Activated CD8-positive, alpha-beta T cell treated with anti-CD3 and anti-CD28 coated beads for 36 hours (primary cell): Measurements from ENCODE around the gene UGT1A1. TPM values are rescaled to one million over a fixed set of nuclear protein-coding genes. Genes with fewer than 3 reads are reported as not detected.

ENCODE experiments used
- ATAC-seq: fragments of 200-7000 bp; cut with Tn5 transposase; one replicate; pipeline ENCODE4 v1.10.0; 2021; ENCODE audit warnings: mild to moderate bottlenecking, moderate library complexity
- CTCF ChIA-PET: fragments of 350-600 bp; sonication (Branson Sonifier 250); formaldehyde crosslinking; loops from one replicate; lab custom pipeline; 2021; ENCODE audit warnings: antibody characterized with exemption; lab: Charles Lee
- POLR2A ChIA-PET: fragments of 350-600 bp; sonication (Branson Sonifier 250); formaldehyde crosslinking; loops from one replicate; lab custom pipeline; 2021; ENCODE audit warnings: antibody characterized with exemption; lab: Charles Lee
- DNase-seq: peaks from one replicate; pipeline ENCODE4 v3.0.0-alpha.2; 2020
- H3K27ac Mint-ChIP-seq: one replicate; pipeline ENCODE4 v1.8.0; 2021; ENCODE audit warnings: mild to moderate bottlenecking, mixed read lengths
- H3K27me3 Mint-ChIP-seq: one replicate; pipeline ENCODE4 v1.8.0; 2021; ENCODE audit warnings: mixed read lengths
- H3K36me3 Mint-ChIP-seq: one replicate; pipeline ENCODE4 v1.8.0; 2021; ENCODE audit warnings: low read depth, mixed read lengths
- H3K4me1 Mint-ChIP-seq: one replicate; pipeline ENCODE4 v1.8.0; 2021; ENCODE audit warnings: low read depth, mixed read lengths
- H3K4me3 Mint-ChIP-seq: one replicate; pipeline ENCODE4 v1.8.0; 2021; ENCODE audit warnings: mild to moderate bottlenecking, moderate library complexity, mixed read lengths
- H3K9me3 Mint-ChIP-seq: one replicate; pipeline ENCODE4 v1.8.0; 2021; ENCODE audit warnings: mixed read lengths
- CTCF ChIP-seq: fragments of 200-600 bp; IDR thresholded peaks from one replicate; pipeline ENCODE4 v1.8.0; 2022; ENCODE audit warnings: antibody characterized with exemption, mild to moderate bottlenecking
- intact Hi-C: fragments of 100-400 bp; cut with micrococcal nuclease; formaldehyde crosslinking; loops from one replicate; pipeline ENCODE4 v1.10.0; 2022
- total RNA-seq, 2 experiments: library from RNA; stranded (reverse); gene quantifications; one replicate each; pipeline ENCODE4 v1.2.3, GENCODE V29; 2021

The UGT1A1 gene
- total RNA-seq, 2 experiments from 2014 or later = not detected

- CTCF ChIA-PET = no interaction called here
- no peaks in the 10 kb centered on the region for H3K36me3 Mint-ChIP-seq
- H3K27me3 Mint-ChIP-seq = peaks cover 17% of the 10 kb centered on the region
- POLR2A ChIA-PET = no interaction called here
- peaks cover 4% of the 10 kb centered on the region for H3K9me3 Mint-ChIP-seq
- no peak overlapping the region for H3K27ac Mint-ChIP-seq
- no peak overlapping the region for H3K4me3 Mint-ChIP-seq
- intact Hi-C loops = no loop called here
- ATAC-seq (no peak), DNase-seq (no peak)
- TF ChIP-seq CTCF = no peak
- no peaks in the 10 kb centered on the region for H3K4me1 Mint-ChIP-seq
These were observed 19.7 kb downstream of the UGT1A1 start for GRCh38 chr2:233779722-233780121.

- intact Hi-C loops = no loop called here
- no peak overlapping the region for H3K27ac Mint-ChIP-seq
- peaks cover 4% of the 10 kb centered on the region for H3K9me3 Mint-ChIP-seq
- peaks cover 17% of the 10 kb centered on the region for H3K27me3 Mint-ChIP-seq
- ATAC-seq (no peak), DNase-seq (no peak)
- POLR2A ChIA-PET = no interaction called here
- no peak for TF ChIP-seq CTCF
- CTCF ChIA-PET = no interaction called here
- H3K36me3 Mint-ChIP-seq = peaks cover 3% of the 10 kb centered on the region
- H3K4me1 Mint-ChIP-seq = no peaks in the 10 kb centered on the region
- H3K4me3 Mint-ChIP-seq = no peak overlapping the region
These were observed 20.7 kb downstream of the UGT1A1 start for GRCh38 chr2:233780771-233781170.

- ATAC-seq = no peak
- POLR2A ChIA-PET = no interaction called here
- no peak for TF ChIP-seq CTCF
- no peak for DNase-seq
- Mint-ChIP-seq H3K27ac (no peak overlapping the region), H3K36me3 (peaks cover 3% of the 10 kb centered on the region), H3K4me3 (no peak overlapping the region), H3K9me3 (peaks cover 3% of the 10 kb centered on the region), H3K4me1 (no peaks in the 10 kb centered on the region), H3K27me3 (peaks cover 4% of the 10 kb centered on the region)
- intact Hi-C loops = no loop called here
- CTCF ChIA-PET = no interaction called here
These were observed 29.5 kb downstream of the UGT1A1 start for GRCh38 chr2:233789554-233789953.

GRCh38 chr2:233791151-233791882 is 31.2 kb downstream of the UGT1A1 start:
- Mint-ChIP-seq H3K4me3 (no peak overlapping the region), H3K9me3 (peaks cover 2% of the 10 kb centered on the region), H3K27me3 (no peaks in the 10 kb centered on the region), H3K27ac (no peak overlapping the region), H3K36me3 (no peaks in the 10 kb centered on the region), H3K4me1 (no peaks in the 10 kb centered on the region)
- TF ChIP-seq CTCF = no peak
- CTCF ChIA-PET = no interaction called here
- POLR2A ChIA-PET = no interaction called here
- intact Hi-C loops = no loop called here
- ATAC-seq (no peak), DNase-seq (no peak)

GRCh38 chr2:233791883-233792329 is 31.8 kb downstream of the UGT1A1 start:
- no peaks in the 10 kb centered on the region for H3K27me3 Mint-ChIP-seq
- ChIA-PET CTCF (no interaction called here), POLR2A (no interaction called here)
- no peak overlapping the region for H3K27ac Mint-ChIP-seq
- H3K9me3 Mint-ChIP-seq = no peaks in the 10 kb centered on the region
- no peaks in the 10 kb centered on the region for H3K4me1 Mint-ChIP-seq
- no peak for ATAC-seq
- intact Hi-C loops = no loop called here
- no peaks in the 10 kb centered on the region for H3K36me3 Mint-ChIP-seq
- DNase-seq = no peak
- no peak overlapping the region for H3K4me3 Mint-ChIP-seq
- no peak for TF ChIP-seq CTCF
